CD14-positive monocyte (primary cell): ENCODE measurements around the gene MAP3K7CL. TPM values are rescaled to one million over a fixed set of nuclear protein-coding genes. Genes with fewer than 3 reads are reported as not detected.

Experiments
- DNase-seq, 3 donors: peaks; one replicate each; pipeline ENCODE4 v3.0.0-alpha.2; 2011 to 2022
- H2AFZ ChIP-seq: 2 replicates; pipeline ENCODE4 v1.6.0; 2012; ENCODE audit warnings: mild to moderate bottlenecking, low read depth, low read length, inconsistent platforms; ENCODE audit not compliant: insufficient read depth, poor library complexity, severe bottlenecking
- H3K27ac ChIP-seq, 2 donors: 1 replicate in 1 of 2; 2 replicates in 1 of 2; pipeline ENCODE4 v1.5.1; 2012 to 2013; ENCODE audit warnings: low read length in 2 of 2, control low read depth in 1 of 2, inconsistent platforms in 1 of 2, low read depth in 1 of 2, mild to moderate bottlenecking in 1 of 2
- H3K27me3 ChIP-seq, 2 donors: one replicate each; pipeline versions ENCODE4 v1.6.0 to v1.6.1; 2011 to 2013; ENCODE audit warnings: low read length in 2 of 2; ENCODE audit not compliant: control insufficient read depth in 2 of 2, insufficient read depth in 2 of 2
- H3K36me3 ChIP-seq, 2 donors: replicated peaks in 1 of 2; 1 replicate in 1 of 2; 2 replicates in 1 of 2; pipeline versions ENCODE4 v1.5.1 to v1.6.1; 2012 to 2013; ENCODE audit warnings: low read length in 2 of 2, control low read depth in 1 of 2, inconsistent platforms in 1 of 2, mild to moderate bottlenecking in 1 of 2; ENCODE audit not compliant: insufficient read depth in 2 of 2, control insufficient read depth in 1 of 2
- H3K4me1 ChIP-seq, 2 donors: 1 replicate in 1 of 2; 2 replicates in 1 of 2; pipeline versions ENCODE4 v1.5.1 to v1.6.1; 2012 to 2013; ENCODE audit warnings: low read length in 2 of 2, control low read depth in 1 of 2, inconsistent platforms in 1 of 2, mild to moderate bottlenecking in 1 of 2, moderate library complexity in 1 of 2; ENCODE audit not compliant: insufficient read depth in 2 of 2, control insufficient read depth in 1 of 2
- H3K4me2 ChIP-seq: replicated peaks from 2 replicates; pipeline ENCODE3; 2012; ENCODE audit warnings: low read length, moderate library complexity, mild to moderate bottlenecking; ENCODE audit not compliant: poor library complexity, severe bottlenecking; ENCODE audit errors: extremely low read depth
- H3K4me3 ChIP-seq, 3 experiments: fragments of 200-600 bp in 1 of 3; sonication (generic) in 1 of 3; replicated peaks in 1 of 3; 1 replicate in 2 of 3; 2 replicates in 1 of 3; pipeline ENCODE4 v1.5.1; 2011 to 2013; ENCODE audit warnings: low read length in 3 of 3, mild to moderate bottlenecking in 3 of 3, control low read depth in 2 of 3, low read depth in 2 of 3, inconsistent platforms in 1 of 3, moderate library complexity in 1 of 3
- H3K79me2 ChIP-seq: 2 replicates; pipeline ENCODE4 v1.6.0; 2012; ENCODE audit warnings: mild to moderate bottlenecking, control low read depth, inconsistent platforms, low read length, moderate library complexity; ENCODE audit not compliant: insufficient read depth
- H3K9ac ChIP-seq: 2 replicates; pipeline ENCODE4 v1.6.0; 2017; ENCODE audit warnings: low read length, mild to moderate bottlenecking; ENCODE audit not compliant: insufficient read depth, poor library complexity, severe bottlenecking
- H3K9me3 ChIP-seq, 2 donors: replicated peaks in 1 of 2; 1 replicate in 1 of 2; 2 replicates in 1 of 2; pipeline versions ENCODE4 v1.5.1 to v1.6.1; 2012 to 2013; ENCODE audit warnings: low read length in 2 of 2, control low read depth in 1 of 2; ENCODE audit not compliant: control insufficient read depth in 1 of 2, insufficient read depth in 1 of 2
- H4K20me1 ChIP-seq: 2 replicates; pipeline ENCODE4 v1.6.0; 2012; ENCODE audit warnings: mild to moderate bottlenecking, low read length, control low read depth, moderate library complexity; ENCODE audit not compliant: insufficient read depth
- H3K27ac Mint-ChIP-seq, 7 donors: one replicate each; pipeline ENCODE4 v1.8.0; 2020; ENCODE audit warnings: mild to moderate bottlenecking in 7 of 7, mixed read lengths in 7 of 7, moderate library complexity in 6 of 7, inconsistent platforms in 2 of 7
- H3K27me3 Mint-ChIP-seq, 3 donors: one replicate each; pipeline ENCODE4 v1.8.0; 2021 to 2022; ENCODE audit warnings: low read depth in 3 of 3, mild to moderate bottlenecking in 3 of 3, mixed read lengths in 3 of 3, moderate library complexity in 3 of 3, inconsistent platforms in 1 of 3
- H3K36me3 Mint-ChIP-seq, 2 donors: one replicate each; pipeline ENCODE4 v1.8.0; 2020; ENCODE audit warnings: mixed read lengths in 2 of 2, inconsistent platforms in 1 of 2, mild to moderate bottlenecking in 1 of 2
- H3K4me1 Mint-ChIP-seq: one replicate; pipeline ENCODE4 v1.8.0; 2020; ENCODE audit warnings: mild to moderate bottlenecking, mixed read lengths
- H3K4me3 Mint-ChIP-seq, 2 donors: one replicate each; pipeline ENCODE4 v1.8.0; 2020; ENCODE audit warnings: mild to moderate bottlenecking in 2 of 2, mixed read lengths in 2 of 2, moderate library complexity in 1 of 2
- H3K9me3 Mint-ChIP-seq, 7 donors: one replicate each; pipeline ENCODE4 v1.8.0; 2020 to 2022; ENCODE audit warnings: mixed read lengths in 7 of 7, mild to moderate bottlenecking in 6 of 7, moderate library complexity in 6 of 7, inconsistent platforms in 2 of 7
- WGBS: methylation state at CpG from one replicate; pipeline ENCODE4 v1.1.5; 2013; ENCODE audit warnings: missing lambda C conversion rate; ENCODE audit not compliant: insufficient coverage; 5-methylcytosine and 5-hydroxymethylcytosine counted together
- intact Hi-C, 2 donors: fragments of 100-400 bp; cut with micrococcal nuclease; formaldehyde crosslinking; loops; one replicate each; pipeline versions ENCODE4 v1.15.0 to v1.15.1; 2023
- polyA plus RNA-seq, 3 donors: library from polyadenylated mRNA; depleted of rRNA in 1 of 3; unstranded in 2 of 3; stranded (reverse) in 1 of 3; fragments of 300-500 nt in 2 of 3; fragments of >200 nt in 1 of 3; fragmentation: Illumina TruSeq in 2 of 3; gene quantifications; 1 replicate in 2 of 3; 2 replicates in 1 of 3; pipeline ENCODE4 v1.2.3, GENCODE V29; 2012 to 2021
- TF ChIP-seq, protein P1 (sequence below): fragments of 200-600 bp; IDR thresholded peaks from one replicate; pipeline ENCODE4 v1.8.0; 2022; ENCODE audit warnings: antibody characterized with exemption, mild to moderate bottlenecking

MAP3K7CL gene
- polyA plus RNA-seq, 3 donors = 14.6 to 15.8 (median 15.7) TPM

DNA sequence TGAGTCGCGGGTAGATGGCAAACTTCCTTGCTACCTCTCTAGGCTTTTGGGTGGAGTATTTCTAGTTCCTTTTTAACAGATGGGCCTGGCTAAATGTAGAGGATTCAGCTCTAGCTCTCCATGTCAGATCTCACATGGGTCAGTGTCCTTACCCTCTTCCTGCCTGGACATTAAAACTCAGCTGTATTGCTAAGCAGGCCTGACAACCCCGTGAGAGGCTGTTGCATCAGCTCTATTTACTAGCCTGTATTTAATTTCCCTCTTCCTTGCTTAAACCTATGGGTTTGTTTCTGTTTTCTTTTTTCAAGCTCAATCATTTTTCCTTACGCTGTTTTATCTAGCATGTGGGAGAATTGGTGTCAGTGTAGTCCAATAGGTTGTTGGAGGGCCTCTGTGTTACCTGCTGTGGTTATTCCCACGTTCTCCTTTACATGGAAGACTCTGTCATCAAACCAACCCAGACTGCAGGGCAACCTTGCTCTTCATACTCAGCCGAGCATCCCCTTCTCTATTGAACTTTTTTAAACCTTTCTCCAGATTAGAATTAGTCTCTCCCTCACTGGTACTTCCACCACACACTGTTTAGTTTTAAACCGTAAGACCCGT lies 88.8 kb downstream of the MAP3K7CL start:
- TF ChIP-seq, protein P1, sequence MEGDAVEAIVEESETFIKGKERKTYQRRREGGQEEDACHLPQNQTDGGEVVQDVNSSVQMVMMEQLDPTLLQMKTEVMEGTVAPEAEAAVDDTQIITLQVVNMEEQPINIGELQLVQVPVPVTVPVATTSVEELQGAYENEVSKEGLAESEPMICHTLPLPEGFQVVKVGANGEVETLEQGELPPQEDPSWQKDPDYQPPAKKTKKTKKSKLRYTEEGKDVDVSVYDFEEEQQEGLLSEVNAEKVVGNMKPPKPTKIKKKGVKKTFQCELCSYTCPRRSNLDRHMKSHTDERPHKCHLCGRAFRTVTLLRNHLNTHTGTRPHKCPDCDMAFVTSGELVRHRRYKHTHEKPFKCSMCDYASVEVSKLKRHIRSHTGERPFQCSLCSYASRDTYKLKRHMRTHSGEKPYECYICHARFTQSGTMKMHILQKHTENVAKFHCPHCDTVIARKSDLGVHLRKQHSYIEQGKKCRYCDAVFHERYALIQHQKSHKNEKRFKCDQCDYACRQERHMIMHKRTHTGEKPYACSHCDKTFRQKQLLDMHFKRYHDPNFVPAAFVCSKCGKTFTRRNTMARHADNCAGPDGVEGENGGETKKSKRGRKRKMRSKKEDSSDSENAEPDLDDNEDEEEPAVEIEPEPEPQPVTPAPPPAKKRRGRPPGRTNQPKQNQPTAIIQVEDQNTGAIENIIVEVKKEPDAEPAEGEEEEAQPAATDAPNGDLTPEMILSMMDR = no peak
- H3K27me3 Mint-ChIP-seq = no peaks in the 10 kb centered on the region
- no peaks in the 10 kb centered on the region for H3K36me3 ChIP-seq
- no peaks in the 10 kb centered on the region for H3K79me2 ChIP-seq
- intact Hi-C loops = loop anchor here in 1 of 2 donors (5.0 kb wide), 1 partner anchor 78 kb away; the partner anchor contains the start of gene BACH1
- no peaks in the 10 kb centered on the region for H3K9me3 ChIP-seq
- H3K4me3 ChIP-seq = no peak overlapping the region
- no peak overlapping the region for H2AFZ ChIP-seq
- H4K20me1 ChIP-seq = no peaks in the 10 kb centered on the region
- peak overlapping the region; percentile 37 to 52 for H3K4me3 Mint-ChIP-seq
- H3K27me3 ChIP-seq = no peaks in the 10 kb centered on the region
- H3K9me3 Mint-ChIP-seq = peaks cover 0 to 6% (median 0%) of the 10 kb centered on the region in 7 donors
- peaks cover 35% of the 10 kb centered on the region for H3K4me1 Mint-ChIP-seq
- H3K27ac Mint-ChIP-seq = peak overlapping the region; percentile 80 to 95 (median 92)
- WGBS = 100% methylated on average over 1 of the region's 8 CpGs
- peak; percentile 68 to 81 (median 77) for DNase-seq
- peak overlapping the region; percentile 15 for H3K4me2 ChIP-seq
- peak overlapping the region; percentile 46 to 85 for H3K27ac ChIP-seq
- H3K4me1 ChIP-seq = peaks cover 33 to 34% of the 10 kb centered on the region in 2 donors
- no peak overlapping the region for H3K9ac ChIP-seq
- peaks cover 2 to 11% of the 10 kb centered on the region in 2 donors for H3K36me3 Mint-ChIP-seq

DNA sequence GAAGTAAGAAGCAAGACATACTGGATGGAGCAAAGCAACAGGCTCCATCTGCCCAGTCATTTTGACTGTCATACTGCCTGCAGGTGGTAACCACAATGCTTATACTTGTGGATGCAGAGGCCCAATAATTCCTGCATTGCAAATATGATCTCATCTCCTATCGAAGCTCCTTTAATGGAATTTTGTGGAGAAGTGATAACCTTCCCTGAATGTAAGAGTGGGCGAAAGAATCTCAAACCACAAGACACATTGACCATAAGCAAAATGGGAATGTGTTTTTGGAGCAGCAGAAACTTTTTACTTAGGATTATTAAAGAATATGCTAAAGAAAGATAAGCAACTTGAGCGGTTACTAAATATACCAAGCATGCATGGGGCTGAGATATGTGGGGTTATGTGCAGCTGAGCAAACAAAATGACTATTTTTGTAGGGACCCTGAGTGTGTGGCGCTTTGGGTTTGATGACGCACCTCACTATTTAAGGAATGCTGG lies 90.9 kb downstream of the MAP3K7CL start:
- Histone ChIP-seq H3K27me3 (no peaks in the 10 kb centered on the region), H3K27ac (no peak overlapping the region), H3K36me3 (no peaks in the 10 kb centered on the region), H3K4me1 (peaks cover 33 to 34% of the 10 kb centered on the region in 2 donors), H3K9ac (no peak overlapping the region), H3K4me2 (no peak overlapping the region), H3K9me3 (no peaks in the 10 kb centered on the region), H3K79me2 (no peaks in the 10 kb centered on the region), H2AFZ (no peak overlapping the region), H3K4me3 (no peak overlapping the region), H4K20me1 (no peaks in the 10 kb centered on the region)
- peaks cover 43% of the 10 kb centered on the region for H3K4me1 Mint-ChIP-seq
- DNase-seq = no peak
- no peaks in the 10 kb centered on the region for H3K27me3 Mint-ChIP-seq
- H3K4me3 Mint-ChIP-seq = no peak overlapping the region
- peaks cover 4 to 11% of the 10 kb centered on the region in 2 donors for H3K36me3 Mint-ChIP-seq
- no peak overlapping the region for H3K27ac Mint-ChIP-seq
- intact Hi-C loops = no loop called here
- WGBS = 100% methylated on average over 3 of the region's 5 CpGs
- H3K9me3 Mint-ChIP-seq = peaks cover 0 to 8% (median 0%) of the 10 kb centered on the region in 7 donors
- TF ChIP-seq, protein P1 = no peak
